CD8-positive, alpha-beta memory T cell (primary cell): ENCODE results near the gene ICA1L. TPM values are rescaled to one million over a fixed set of nuclear protein-coding genes. Genes with fewer than 3 reads are reported as not detected.
A peak's percentile ranks its signal among the peaks of the same experiment; 100 is the strongest.

ENCODE experiments used
- CTCF ChIA-PET: fragments of 350-600 bp; sonication (Branson Sonifier 250); formaldehyde crosslinking; loops from one replicate; lab custom pipeline; 2021; ENCODE audit warnings: antibody characterized with exemption; lab: Charles Lee
- POLR2A ChIA-PET: fragments of 350-600 bp; sonication (Branson Sonifier 250); formaldehyde crosslinking; loops from one replicate; lab custom pipeline; 2021; ENCODE audit warnings: antibody characterized with exemption; lab: Charles Lee
- DNase-seq, 5 donors: peaks; one replicate each; pipeline versions ENCODE4 v3.0.0 to v3.0.0-alpha.2; 2020 to 2022; ENCODE audit warnings: mixed read lengths in 1 of 5
- H3K27ac ChIP-seq: one replicate; pipeline ENCODE4 v1.7.0; 2013; ENCODE audit warnings: low read depth, mild to moderate bottlenecking, low read length, moderate library complexity
- H3K27me3 ChIP-seq: 2 replicates; pipeline ENCODE4 v1.7.0; 2013; ENCODE audit warnings: low read length, mild to moderate bottlenecking; ENCODE audit not compliant: insufficient read depth, poor library complexity, severe bottlenecking
- H3K36me3 ChIP-seq: 2 replicates; pipeline ENCODE4 v1.7.0; 2013; ENCODE audit warnings: mild to moderate bottlenecking, low read length, moderate library complexity; ENCODE audit not compliant: insufficient read depth
- H3K4me1 ChIP-seq: 2 replicates; pipeline ENCODE4 v1.7.0; 2013; ENCODE audit warnings: mild to moderate bottlenecking, low read length, moderate library complexity; ENCODE audit not compliant: insufficient read depth
- H3K4me3 ChIP-seq: 2 replicates; pipeline ENCODE4 v1.7.0; 2013; ENCODE audit warnings: mild to moderate bottlenecking, low read length
- H3K9me3 ChIP-seq: 2 replicates; pipeline ENCODE4 v1.7.0; 2013; ENCODE audit warnings: mild to moderate bottlenecking, low read length
- H3K27ac Mint-ChIP-seq, 8 donors: one replicate each; pipeline ENCODE4 v1.8.0; 2020 to 2021; ENCODE audit warnings: mixed read lengths in 8 of 8, mild to moderate bottlenecking in 6 of 8, inconsistent platforms in 3 of 8, moderate library complexity in 3 of 8
- H3K27me3 Mint-ChIP-seq, 2 donors: one replicate each; pipeline ENCODE4 v1.8.0; 2020 to 2021; ENCODE audit warnings: mixed read lengths in 2 of 2, mild to moderate bottlenecking in 1 of 2, moderate library complexity in 1 of 2
- H3K36me3 Mint-ChIP-seq, 3 donors: one replicate each; pipeline ENCODE4 v1.8.0; 2020 to 2021; ENCODE audit warnings: mixed read lengths in 3 of 3, inconsistent platforms in 1 of 3, mild to moderate bottlenecking in 1 of 3
- H3K4me1 Mint-ChIP-seq, 3 donors: one replicate each; pipeline ENCODE4 v1.8.0; 2020 to 2021; ENCODE audit warnings: mixed read lengths in 3 of 3, inconsistent platforms in 1 of 3, mild to moderate bottlenecking in 1 of 3
- H3K4me3 Mint-ChIP-seq, 7 donors: one replicate each; pipeline ENCODE4 v1.8.0; 2020 to 2021; ENCODE audit warnings: mixed read lengths in 7 of 7, mild to moderate bottlenecking in 6 of 7, moderate library complexity in 4 of 7, inconsistent platforms in 2 of 7
- H3K9me3 Mint-ChIP-seq, 5 donors: one replicate each; pipeline ENCODE4 v1.8.0; 2020 to 2022; ENCODE audit warnings: mixed read lengths in 5 of 5, mild to moderate bottlenecking in 3 of 5, moderate library complexity in 2 of 5, inconsistent platforms in 1 of 5
- polyA plus RNA-seq: library from polyadenylated mRNA; unstranded; fragments of 300-500 nt; fragmentation: Illumina TruSeq; gene quantifications from one replicate; pipeline ENCODE4 v1.2.3, GENCODE V29; 2021
- total RNA-seq, 2 experiments: library from RNA; stranded (reverse); gene quantifications; one replicate each; pipeline ENCODE4 v1.2.3, GENCODE V29; 2021

Gene ICA1L
- total and polyA plus RNA-seq, 3 experiments from 2014 or later: 2.3 to 4.7 (median 4.6) TPM

GRCh38 chr2:202842690-202843089, 28.9 kb downstream of the ICA1L start:
- no peaks in the 10 kb centered on the region for H3K4me1 Mint-ChIP-seq
- H3K9me3 Mint-ChIP-seq: peaks cover 12 to 17% (median 13%) of the 10 kb centered on the region in 5 donors
- ChIA-PET CTCF (no interaction called here), POLR2A (no interaction called here)
- no peaks in the 10 kb centered on the region for H3K27me3 ChIP-seq
- H3K36me3 Mint-ChIP-seq: peaks cover 2 to 31% (median 13%) of the 10 kb centered on the region in 3 donors
- H3K9me3 ChIP-seq: peaks cover 3% of the 10 kb centered on the region
- H3K27me3 Mint-ChIP-seq: no peaks in the 10 kb centered on the region
- H3K36me3 ChIP-seq: no peaks in the 10 kb centered on the region
- no peak overlapping the region for H3K27ac ChIP-seq
- H3K4me3 Mint-ChIP-seq: no peak overlapping the region
- DNase-seq: no peak
- no peak overlapping the region for H3K27ac Mint-ChIP-seq
- H3K4me1 ChIP-seq: no peaks in the 10 kb centered on the region
- H3K4me3 ChIP-seq: no peak overlapping the region

GRCh38 chr2:202841090-202841867, 30.3 kb downstream of the ICA1L start:
- Histone ChIP-seq H3K9me3 (peaks cover 3% of the 10 kb centered on the region), H3K27ac (no peak overlapping the region), H3K4me3 (no peak overlapping the region), H3K4me1 (no peaks in the 10 kb centered on the region), H3K36me3 (no peaks in the 10 kb centered on the region), H3K27me3 (no peaks in the 10 kb centered on the region)
- peaks cover 12 to 15% (median 13%) of the 10 kb centered on the region in 5 donors for H3K9me3 Mint-ChIP-seq
- no peaks in the 10 kb centered on the region for H3K4me1 Mint-ChIP-seq
- ChIA-PET CTCF (no interaction called here), POLR2A (no interaction called here)
- H3K27me3 Mint-ChIP-seq: no peaks in the 10 kb centered on the region
- peak overlapping the region in 1 of 8 donors; percentile 19 for H3K27ac Mint-ChIP-seq
- DNase-seq: no peak
- peaks cover 2 to 29% (median 11%) of the 10 kb centered on the region in 3 donors for H3K36me3 Mint-ChIP-seq
- H3K4me3 Mint-ChIP-seq: no peak overlapping the region

- peak; percentile 7 to 58 (median 48) for DNase-seq
- H3K4me3 Mint-ChIP-seq: peak overlapping the region in 6 of 7 donors; percentile 14 to 59 (median 54)
- CTCF ChIA-PET: no interaction called here
Observed at GRCh38 chr2:202831242-202832220, 40.0 kb downstream of the ICA1L start.

GRCh38 chr2:202824901-202825300, 46.7 kb downstream of the ICA1L start:
- H3K9me3 Mint-ChIP-seq: no peaks in the 10 kb centered on the region
- H3K4me3 Mint-ChIP-seq: no peak overlapping the region
- no peak overlapping the region for H3K27ac ChIP-seq
- H3K9me3 ChIP-seq: no peaks in the 10 kb centered on the region
- H3K27me3 ChIP-seq: no peaks in the 10 kb centered on the region
- no peaks in the 10 kb centered on the region for H3K4me1 ChIP-seq
- H3K4me1 Mint-ChIP-seq: no peaks in the 10 kb centered on the region
- H3K27ac Mint-ChIP-seq: no peak overlapping the region
- CTCF ChIA-PET: no interaction called here
- peaks cover 0 to 3% (median 0%) of the 10 kb centered on the region in 3 donors for H3K36me3 Mint-ChIP-seq
- H3K27me3 Mint-ChIP-seq: no peaks in the 10 kb centered on the region
- no peaks in the 10 kb centered on the region for H3K36me3 ChIP-seq
- POLR2A ChIA-PET: no interaction called here
- no peak overlapping the region for H3K4me3 ChIP-seq
- DNase-seq: no peak

More at GRCh38 chr2:202831242-202832220, 40.0 kb downstream of the ICA1L start:
- Mint-ChIP-seq H3K36me3 (no peaks in the 10 kb centered on the region), H3K4me1 (peaks cover 10 to 14% (median 12%) of the 10 kb centered on the region in 3 donors), H3K27ac (peak overlapping the region in 3 of 8 donors; percentile 6 to 82 (median 7)), H3K9me3 (peaks cover 0 to 3% (median 0%) of the 10 kb centered on the region in 5 donors), H3K27me3 (no peaks in the 10 kb centered on the region)
- Histone ChIP-seq H3K27me3 (no peaks in the 10 kb centered on the region), H3K27ac (no peak overlapping the region), H3K4me1 (peaks cover 9% of the 10 kb centered on the region), H3K36me3 (no peaks in the 10 kb centered on the region), H3K9me3 (no peaks in the 10 kb centered on the region), H3K4me3 (no peak overlapping the region)
- POLR2A ChIA-PET: no interaction called here

GRCh38 chr2:202822411-202822810, 49.2 kb downstream of the ICA1L start:
- POLR2A ChIA-PET: no interaction called here
- H3K36me3 Mint-ChIP-seq: peaks cover 0 to 4% (median 0%) of the 10 kb centered on the region in 3 donors
- DNase-seq: no peak
- Histone ChIP-seq H3K9me3 (no peaks in the 10 kb centered on the region), H3K36me3 (no peaks in the 10 kb centered on the region), H3K4me3 (no peak overlapping the region), H3K27me3 (no peaks in the 10 kb centered on the region), H3K27ac (no peak overlapping the region), H3K4me1 (no peaks in the 10 kb centered on the region)
- no peaks in the 10 kb centered on the region for H3K4me1 Mint-ChIP-seq
- H3K9me3 Mint-ChIP-seq: no peaks in the 10 kb centered on the region
- H3K27me3 Mint-ChIP-seq: no peaks in the 10 kb centered on the region
- no peak overlapping the region for H3K27ac Mint-ChIP-seq
- no peak overlapping the region for H3K4me3 Mint-ChIP-seq
- CTCF ChIA-PET: no interaction called here

GRCh38 chr2:202821206-202822160, 50.1 kb downstream of the ICA1L start:
- H3K4me1 ChIP-seq: no peaks in the 10 kb centered on the region
- ChIA-PET CTCF (no interaction called here), POLR2A (no interaction called here)
- no peaks in the 10 kb centered on the region for H3K27me3 ChIP-seq
- peaks cover 0 to 4% (median 0%) of the 10 kb centered on the region in 3 donors for H3K36me3 Mint-ChIP-seq
- H3K36me3 ChIP-seq: no peaks in the 10 kb centered on the region
- H3K27ac ChIP-seq: no peak overlapping the region
- no peak overlapping the region for H3K4me3 Mint-ChIP-seq
- H3K27me3 Mint-ChIP-seq: no peaks in the 10 kb centered on the region
- no peak for DNase-seq
- H3K27ac Mint-ChIP-seq: no peak overlapping the region
- H3K4me1 Mint-ChIP-seq: no peaks in the 10 kb centered on the region
- H3K4me3 ChIP-seq: no peak overlapping the region
- no peaks in the 10 kb centered on the region for H3K9me3 ChIP-seq
- H3K9me3 Mint-ChIP-seq: no peaks in the 10 kb centered on the region

GRCh38 chr2:202818321-202818720, 53.2 kb downstream of the ICA1L start:
- H3K36me3 Mint-ChIP-seq: peaks cover 2 to 8% (median 4%) of the 10 kb centered on the region in 3 donors
- ChIA-PET POLR2A (no interaction called here), CTCF (no interaction called here)
- H3K4me1 ChIP-seq: no peaks in the 10 kb centered on the region
- no peaks in the 10 kb centered on the region for H3K27me3 ChIP-seq
- H3K27me3 Mint-ChIP-seq: no peaks in the 10 kb centered on the region
- H3K27ac ChIP-seq: no peak overlapping the region
- no peaks in the 10 kb centered on the region for H3K36me3 ChIP-seq
- H3K27ac Mint-ChIP-seq: peak overlapping the region in 1 of 8 donors; percentile 73
- H3K4me3 ChIP-seq: no peak overlapping the region
- H3K9me3 Mint-ChIP-seq: peaks cover 0 to 2% (median 0%) of the 10 kb centered on the region in 5 donors
- H3K4me3 Mint-ChIP-seq: no peak overlapping the region
- H3K4me1 Mint-ChIP-seq: no peaks in the 10 kb centered on the region
- no peaks in the 10 kb centered on the region for H3K9me3 ChIP-seq
- no peak for DNase-seq
